HEK293 (cell line): Measurements from ENCODE around the gene HS1BP3.

Experiments
- CTCF ChIA-PET: fragments of 350-600 bp; formaldehyde crosslinking; extraction: SDS; loops from one replicate; lab custom pipeline; 2021; ENCODE audit warnings: antibody characterized with exemption; lab: Yijun Ruan, JAX
- POLR2A ChIA-PET: fragments of 300-600 bp; formaldehyde crosslinking; extraction: SDS; loops from one replicate; lab custom pipeline; 2020; ENCODE audit warnings: antibody characterized with exemption, inconsistent platforms; lab: Yijun Ruan, JAX
- H3K27ac ChIP-seq: fragments of 200-500 bp; sonication (Bioruptor generic); 2 replicates; pipeline ENCODE4 v1.5.1; 2014; ENCODE audit warnings: low read depth, low read length, control low read depth, inconsistent platforms; ENCODE audit errors: extremely low read depth
- H3K36me3 ChIP-seq, 2 experiments: fragments of 200-500 bp in 1 of 2; sonication (Bioruptor generic) in 1 of 2; 1 replicate in 1 of 2; 2 replicates in 1 of 2; pipeline ENCODE4 v1.5.1; 2014 to 2017; ENCODE audit warnings: inconsistent platforms in 2 of 2, low read length in 2 of 2; ENCODE audit not compliant: control insufficient read depth in 2 of 2, insufficient read depth in 1 of 2
- H3K4me1 ChIP-seq: fragments of 200-500 bp; sonication (Bioruptor generic); 2 replicates; pipeline ENCODE4 v1.5.1; 2014; ENCODE audit warnings: mild to moderate bottlenecking, low read length, inconsistent platforms; ENCODE audit not compliant: control insufficient read depth, insufficient read depth
- H3K4me3 ChIP-seq: 2 replicates; pipeline ENCODE4 v1.5.1; 2011; ENCODE audit warnings: low read depth, mild to moderate bottlenecking, control low read depth, low read length, moderate library complexity
- H3K9me3 ChIP-seq: fragments of 200-500 bp; sonication (Bioruptor generic); 2 replicates; pipeline ENCODE4 v1.5.1; 2014; ENCODE audit warnings: low read depth, low read length, inconsistent platforms; ENCODE audit not compliant: control insufficient read depth, insufficient read depth
- GLI2 ChIP-seq: fragments of 450-650 bp; formaldehyde crosslinking; IDR thresholded peaks from 2 replicates; pipeline ENCODE4; 2017; ENCODE audit warnings: missing biosample characterization, missing genetic modification characterization, low read depth, borderline replicate concordance
- KLF16 ChIP-seq: fragments of 450-650 bp; formaldehyde crosslinking; IDR thresholded peaks from 2 replicates; pipeline ENCODE4 v1.5.1; 2017; ENCODE audit warnings: missing biosample characterization, missing genetic modification characterization
- PRDM4 ChIP-seq: fragments of 450-650 bp; formaldehyde crosslinking; IDR thresholded peaks from 2 replicates; pipeline ENCODE4 v1.5.1; 2017; ENCODE audit warnings: missing biosample characterization, missing genetic modification characterization
- SP7 ChIP-seq: fragments of 450-650 bp; formaldehyde crosslinking; IDR thresholded peaks from 2 replicates; pipeline ENCODE4 v1.5.1; 2016; ENCODE audit warnings: missing biosample characterization, missing genetic modification characterization
- TRIM28 ChIP-seq: IDR thresholded peaks from 2 replicates; pipeline ENCODE4 v1.6.1; 2011; ENCODE audit warnings: low read length, control low read depth, borderline replicate concordance
- ZBTB21 ChIP-seq: fragments of 450-650 bp; formaldehyde crosslinking; IDR thresholded peaks from 2 replicates; pipeline ENCODE4 v1.5.1; 2017; ENCODE audit warnings: missing biosample characterization, missing genetic modification characterization
- ZBTB49 ChIP-seq: fragments of 450-650 bp; formaldehyde crosslinking; IDR thresholded peaks from 2 replicates; pipeline ENCODE4 v1.5.1; 2016; ENCODE audit warnings: missing biosample characterization, missing genetic modification characterization, low read depth
- ZNF132 ChIP-seq: fragments of 450-650 bp; formaldehyde crosslinking; IDR thresholded peaks from 2 replicates; pipeline ENCODE4 v1.5.1; 2017; ENCODE audit warnings: missing biosample characterization, missing genetic modification characterization, borderline replicate concordance
- ZNF138 ChIP-seq: fragments of 450-650 bp; formaldehyde crosslinking; IDR thresholded peaks from 2 replicates; pipeline ENCODE4 v1.5.1; 2016; ENCODE audit warnings: missing biosample characterization, missing genetic modification characterization, borderline replicate concordance
- ZNF140 ChIP-seq: fragments of 450-650 bp; formaldehyde crosslinking; IDR thresholded peaks from 2 replicates; pipeline ENCODE4 v1.5.1; 2016; ENCODE audit warnings: missing biosample characterization, missing genetic modification characterization
- ZNF202 ChIP-seq: fragments of 450-650 bp; formaldehyde crosslinking; IDR thresholded peaks from 2 replicates; pipeline ENCODE4 v1.5.1; 2016; ENCODE audit warnings: missing biosample characterization, missing genetic modification characterization, borderline replicate concordance
- ZNF211 ChIP-seq: fragments of 450-650 bp; formaldehyde crosslinking; IDR thresholded peaks from 2 replicates; pipeline ENCODE4 v1.5.1; 2016; ENCODE audit warnings: low read depth, missing biosample characterization, missing genetic modification characterization
- ZNF433 ChIP-seq: fragments of 450-650 bp; formaldehyde crosslinking; IDR thresholded peaks from 2 replicates; pipeline ENCODE4 v1.5.1; 2016; ENCODE audit warnings: missing biosample characterization, missing genetic modification characterization, low read depth
- ZNF501 ChIP-seq: fragments of 450-650 bp; formaldehyde crosslinking; IDR thresholded peaks from 2 replicates; pipeline ENCODE4 v1.5.1; 2016; ENCODE audit warnings: missing biosample characterization, missing genetic modification characterization
- ZNF585B ChIP-seq: fragments of 450-650 bp; formaldehyde crosslinking; IDR thresholded peaks from 2 replicates; pipeline ENCODE4 v1.5.1; 2016; ENCODE audit warnings: missing biosample characterization, missing genetic modification characterization
- ZNF621 ChIP-seq: fragments of 450-650 bp; formaldehyde crosslinking; IDR thresholded peaks from 2 replicates; pipeline ENCODE4 v1.5.1; 2017; ENCODE audit warnings: missing biosample characterization, missing genetic modification characterization
- ZNF670 ChIP-seq: fragments of 450-650 bp; formaldehyde crosslinking; IDR thresholded peaks from 2 replicates; pipeline ENCODE4 v1.5.1; 2016; ENCODE audit warnings: missing biosample characterization, missing genetic modification characterization, low read depth
- ZNF791 ChIP-seq: fragments of 450-650 bp; formaldehyde crosslinking; IDR thresholded peaks from 2 replicates; pipeline ENCODE4 v1.5.1; 2016; ENCODE audit warnings: missing biosample characterization, missing genetic modification characterization
- ZSCAN23 ChIP-seq: fragments of 450-650 bp; formaldehyde crosslinking; IDR thresholded peaks from 2 replicates; pipeline ENCODE4 v1.5.1; 2016; ENCODE audit warnings: missing biosample characterization, missing genetic modification characterization
- TF ChIP-seq, protein P1 (sequence below): fragments of 450-650 bp; formaldehyde crosslinking; IDR thresholded peaks from 2 replicates; pipeline ENCODE4 v1.5.1; 2016; ENCODE audit warnings: missing biosample characterization, missing genetic modification characterization

HS1BP3 gene

DNA sequence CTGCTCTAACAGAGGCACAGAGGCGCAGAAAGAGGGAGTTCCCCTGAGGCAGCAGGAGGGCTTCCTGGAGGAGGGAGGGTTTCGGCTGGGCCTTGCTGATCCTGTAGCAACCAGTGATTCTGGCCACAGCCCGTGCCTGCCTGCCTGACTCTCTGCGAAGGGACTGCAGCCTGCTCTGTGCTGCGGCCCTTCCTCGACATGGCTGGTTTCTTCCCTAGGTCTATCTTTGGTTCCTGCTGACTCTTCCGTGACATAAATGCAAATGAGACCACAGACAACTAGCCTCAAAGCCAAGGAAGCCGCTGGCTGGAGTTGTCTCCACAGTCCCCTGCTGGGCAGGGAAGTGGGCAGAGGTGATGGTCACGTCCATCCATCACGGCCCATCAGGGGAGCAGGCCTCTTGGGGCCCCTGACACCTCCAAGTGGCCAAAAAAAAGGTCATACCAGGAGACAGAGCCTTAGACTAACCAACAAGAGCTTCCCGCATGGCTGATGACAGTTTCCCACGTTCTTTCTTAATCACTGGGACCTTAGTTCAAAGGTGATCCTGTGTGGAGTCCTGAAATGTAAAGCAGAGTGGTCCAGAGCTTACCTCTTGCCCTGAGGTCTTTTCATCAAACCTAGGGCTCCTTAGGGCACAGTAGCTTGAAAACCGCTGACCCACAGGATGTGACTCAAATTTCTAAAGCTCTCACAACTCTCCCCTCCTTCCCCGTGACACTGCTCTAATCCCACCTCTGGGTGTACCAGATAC, 55.3 kb downstream of the HS1BP3 start:
- Histone ChIP-seq H3K27ac (no peak overlapping the region), H3K9me3 (no peaks in the 10 kb centered on the region), H3K4me1 (no peaks in the 10 kb centered on the region), H3K36me3 (no peaks in the 10 kb centered on the region), H3K4me3 (no peak overlapping the region)
- POLR2A ChIA-PET = interaction anchor here (0.7 to 4.2 kb wide), 3 partner anchors 143 to 244 kb away, joined by 3 to 29 read pairs (median 3); partner anchors contain the start of gene RHOB
- no peak for TF ChIP-seq SP7
- no peak for TF ChIP-seq ZSCAN23 (tag by site-specific recombination)
- no peak for TF ChIP-seq ZNF211 (tag by site-specific recombination)
- TF ChIP-seq ZNF501 (tag by site-specific recombination) = no peak
- no peak for TF ChIP-seq KLF16 (tag by site-specific recombination)
- no peak for TF ChIP-seq ZNF791
- TF ChIP-seq TRIM28 = no peak
- TF ChIP-seq ZNF132 (tag by site-specific recombination) = no peak
- TF ChIP-seq ZNF140 = no peak
- TF ChIP-seq, protein P1, sequence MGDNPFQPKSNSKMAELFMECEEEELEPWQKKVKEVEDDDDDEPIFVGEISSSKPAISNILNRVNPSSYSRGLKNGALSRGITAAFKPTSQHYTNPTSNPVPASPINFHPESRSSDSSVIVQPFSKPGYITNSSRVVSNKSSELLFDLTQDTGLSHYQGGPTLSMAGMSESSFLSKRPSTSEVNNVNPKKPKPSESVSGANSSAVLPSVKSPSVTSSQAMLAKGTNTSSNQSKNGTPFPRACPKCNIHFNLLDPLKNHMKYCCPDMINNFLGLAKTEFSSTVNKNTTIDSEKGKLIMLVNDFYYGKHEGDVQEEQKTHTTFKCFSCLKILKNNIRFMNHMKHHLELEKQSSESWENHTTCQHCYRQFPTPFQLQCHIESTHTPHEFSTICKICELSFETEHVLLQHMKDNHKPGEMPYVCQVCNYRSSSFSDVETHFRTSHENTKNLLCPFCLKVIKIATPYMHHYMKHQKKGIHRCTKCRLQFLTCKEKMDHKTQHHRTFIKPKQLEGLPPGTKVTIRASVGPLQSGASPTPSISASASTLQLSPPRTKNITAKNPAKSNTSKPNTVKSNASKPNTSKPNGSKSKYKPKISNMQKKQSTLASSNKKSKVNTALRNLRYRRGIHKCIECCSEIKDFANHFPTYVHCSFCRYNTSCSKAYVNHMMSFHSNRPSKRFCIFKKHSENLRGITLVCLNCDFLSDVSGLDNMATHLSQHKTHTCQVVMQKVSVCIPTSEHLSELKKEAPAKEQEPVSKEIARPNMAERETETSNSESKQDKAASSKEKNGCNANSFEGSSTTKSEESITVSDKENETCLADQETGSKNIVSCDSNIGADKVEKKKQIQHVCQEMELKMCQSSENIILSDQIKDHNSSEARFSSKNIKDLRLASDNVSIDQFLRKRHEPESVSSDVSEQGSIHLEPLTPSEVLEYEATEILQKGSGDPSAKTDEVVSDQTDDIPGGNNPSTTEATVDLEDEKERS (tag by site-specific recombination) = no peak
- no peak for TF ChIP-seq ZNF138
- no peak for TF ChIP-seq ZBTB21 (tag by site-specific recombination)
- TF ChIP-seq ZNF670 = no peak
- TF ChIP-seq ZNF202 = no peak
- no peak for TF ChIP-seq ZNF433 (tag by site-specific recombination)
- no peak for TF ChIP-seq ZNF585B
- no peak for TF ChIP-seq GLI2 (tag by site-specific recombination)
- TF ChIP-seq ZNF621 (tag by site-specific recombination) = no peak
- no peak for TF ChIP-seq PRDM4 (tag by site-specific recombination)
- no peak for TF ChIP-seq ZBTB49 (tag by site-specific recombination)
- CTCF ChIA-PET = interaction anchor here (1.4 to 1.6 kb wide), 3 partner anchors 10 to 143 kb away, joined by 4 to 6 read pairs (median 5); no protein-coding TSS in a partner anchor
